NOMO-1 treated with DMSO at 0.1 percent for 48 hours (cell line): ENCODE results near the gene CTNNA3.

Experiments used
- DNase-seq: peaks from one replicate; lab custom pipeline; 2025; ENCODE audit not compliant: unreplicated experiment; lab: John Stamatoyannopoulos, UW

CTNNA3 gene

GRCh38 chr10:66910671-66911070 is 785.3 kb downstream of the CTNNA3 start:
- no peak for DNase-seq

GRCh38 chr10:66892871-66893270 is 803.1 kb downstream of the CTNNA3 start:
- no peak for DNase-seq

DNA sequence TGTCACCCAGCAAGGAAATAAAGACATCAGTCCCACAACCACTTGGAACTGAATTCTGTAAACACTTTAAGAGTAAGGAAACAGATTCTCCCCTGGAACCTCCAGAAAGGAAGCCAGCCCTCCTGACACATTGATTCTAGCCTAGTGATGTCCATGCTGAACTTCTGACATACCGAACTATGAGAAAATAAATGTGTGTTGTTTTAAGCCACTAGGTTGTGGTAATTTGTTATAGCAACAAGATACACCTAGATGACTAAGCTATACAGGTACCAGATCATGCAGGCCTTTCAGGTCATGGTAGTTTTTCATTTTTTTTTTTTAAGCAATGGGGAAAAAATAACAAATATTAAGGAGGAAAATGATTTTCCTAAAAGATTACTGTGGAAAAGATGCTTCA is 807.8 kb downstream of the CTNNA3 start:
- no peak for DNase-seq

- no peak for DNase-seq
Measured at GRCh38 chr10:66886848-66887247, 809.1 kb downstream of the CTNNA3 start.

DNA sequence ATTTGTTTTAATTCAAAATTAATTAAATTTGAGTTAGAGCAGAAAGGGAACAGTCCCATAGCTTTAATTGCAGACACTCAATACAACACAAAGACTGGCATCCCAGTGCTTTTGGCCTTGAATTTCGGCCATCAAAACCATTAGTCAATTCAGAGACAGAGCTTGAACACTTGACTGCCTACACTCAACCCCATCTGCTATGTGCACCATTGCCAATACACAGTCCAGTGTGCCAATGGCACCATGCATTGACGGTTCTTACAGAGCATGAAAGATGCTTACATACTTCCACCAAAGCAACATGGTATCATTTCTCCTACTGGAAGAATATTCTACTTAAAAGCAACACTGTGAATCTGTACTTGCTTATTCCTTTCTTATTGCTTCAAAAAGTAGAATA is 813.7 kb downstream of the CTNNA3 start:
- DNase-seq, result no peak

DNA sequence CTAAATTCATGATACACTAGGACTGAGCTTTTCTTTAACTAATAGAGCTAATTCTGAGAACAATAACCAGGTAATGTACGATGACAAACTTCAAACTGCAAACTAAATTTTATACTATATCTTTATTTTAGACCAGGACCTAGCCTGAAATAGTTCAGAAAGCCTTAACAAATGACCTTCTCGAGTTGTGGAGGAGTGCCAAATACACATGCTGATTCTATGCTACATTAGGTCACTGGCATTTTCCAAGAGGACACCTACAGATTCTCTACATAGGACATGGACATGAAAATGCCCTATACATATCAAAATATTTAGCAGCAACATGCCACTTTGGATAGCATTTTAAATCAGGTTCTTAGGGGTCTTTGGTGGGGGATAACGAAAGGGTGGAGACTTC is 814.2 kb downstream of the CTNNA3 start:
- DNase-seq, result no peak

- DNase-seq, result no peak
Measured at GRCh38 chr10:66880826-66881225, 815.2 kb downstream of the CTNNA3 start.

DNA sequence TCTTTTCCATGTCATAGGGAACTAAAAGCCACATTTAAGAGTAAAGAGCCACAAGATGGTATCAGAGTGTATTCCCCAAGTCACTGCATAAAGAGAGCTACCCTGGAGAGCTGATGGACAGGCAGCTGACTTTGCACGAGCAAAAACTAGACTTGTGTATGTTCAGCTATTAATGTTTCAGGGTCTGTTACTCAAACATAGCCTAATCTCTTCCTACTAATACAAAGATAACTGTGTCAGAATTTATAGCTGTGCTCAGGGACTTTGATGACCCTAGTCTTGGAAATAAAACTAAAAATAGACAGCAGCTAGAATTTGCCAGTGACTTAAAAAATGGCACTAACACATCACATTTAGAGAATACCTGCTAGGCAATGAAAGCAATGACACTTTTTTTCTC is 815.7 kb downstream of the CTNNA3 start:
- no peak for DNase-seq

DNA sequence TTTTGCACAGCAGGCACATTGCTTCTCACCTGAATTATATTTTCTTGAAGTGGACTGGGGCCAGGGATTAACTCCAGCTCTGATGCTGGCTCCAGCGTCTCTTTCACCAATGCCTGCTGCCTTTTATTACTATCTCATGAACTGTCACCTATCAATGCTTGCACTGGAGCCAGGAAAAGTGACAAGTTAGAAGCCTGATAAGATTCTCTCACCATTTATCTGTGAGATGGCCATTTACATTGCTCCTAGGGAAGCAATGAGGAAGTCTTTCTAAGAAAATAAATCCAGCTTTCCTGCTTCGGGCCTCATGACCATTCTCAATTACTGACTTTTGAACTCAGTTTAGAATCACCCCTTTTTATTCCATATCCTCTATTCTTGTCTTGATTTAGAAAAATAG is 818.6 kb downstream of the CTNNA3 start:
- DNase-seq, result no peak

GRCh38 chr10:66869635-66870034 is 826.4 kb downstream of the CTNNA3 start:
- DNase-seq, result no peak

GRCh38 chr10:66862687-66863258 is 833.2 kb downstream of the CTNNA3 start:
- DNase-seq, result no peak

DNA sequence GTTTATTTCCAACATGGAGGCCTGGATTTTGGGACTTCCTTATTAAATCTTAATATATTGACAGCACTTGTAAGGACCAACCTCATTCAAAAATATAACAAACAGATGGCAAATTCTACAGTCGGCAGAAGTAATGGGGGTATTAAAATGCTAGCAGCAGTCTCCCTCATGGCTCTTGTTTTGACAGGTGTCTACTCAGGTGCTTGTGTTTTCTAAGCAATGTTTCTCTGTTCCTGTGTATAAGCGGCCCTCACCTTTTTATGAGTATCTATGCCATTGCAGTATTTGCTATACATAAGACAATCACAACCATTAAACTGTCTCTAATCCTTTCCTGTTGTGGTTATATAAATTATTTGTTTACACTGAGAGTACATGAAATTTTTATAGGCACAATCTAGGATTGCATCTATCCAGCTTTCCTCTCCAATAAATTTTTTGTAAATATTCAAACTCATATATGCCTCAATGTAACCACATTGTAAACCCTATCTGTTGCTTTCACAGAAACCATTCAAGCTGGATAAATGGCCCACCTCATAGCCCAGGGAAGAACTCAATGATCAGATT is 835.5 kb downstream of the CTNNA3 start:
- DNase-seq, result no peak

- no peak for DNase-seq
Measured at GRCh38 chr10:66852811-66853210, 843.2 kb downstream of the CTNNA3 start.

GRCh38 chr10:66848856-66849255 is 847.1 kb downstream of the CTNNA3 start:
- no peak for DNase-seq

- no peak for DNase-seq
Measured at GRCh38 chr10:66844176-66844942, 851.6 kb downstream of the CTNNA3 start.

DNA sequence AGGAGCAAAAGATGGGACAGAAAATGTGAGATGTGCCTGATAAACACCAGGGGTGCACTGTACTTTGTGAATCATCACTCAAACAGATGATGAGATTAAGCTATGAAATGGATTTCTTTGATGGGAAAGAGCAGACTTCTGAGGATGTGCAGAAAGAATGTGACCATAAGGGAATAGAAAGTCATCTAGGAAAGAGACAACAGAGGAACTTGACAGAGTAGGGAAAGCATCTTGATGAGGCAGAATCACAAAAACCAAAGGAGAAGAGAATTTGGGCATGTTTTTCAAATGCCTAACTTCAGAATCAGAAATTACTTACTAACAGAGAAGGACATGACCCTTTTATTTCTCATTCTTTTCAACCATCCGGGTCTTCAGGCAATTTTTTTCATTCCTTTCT is 852.6 kb downstream of the CTNNA3 start:
- DNase-seq, result no peak

GRCh38 chr10:66842867-66843266 is 853.1 kb downstream of the CTNNA3 start:
- DNase-seq, result no peak

DNA sequence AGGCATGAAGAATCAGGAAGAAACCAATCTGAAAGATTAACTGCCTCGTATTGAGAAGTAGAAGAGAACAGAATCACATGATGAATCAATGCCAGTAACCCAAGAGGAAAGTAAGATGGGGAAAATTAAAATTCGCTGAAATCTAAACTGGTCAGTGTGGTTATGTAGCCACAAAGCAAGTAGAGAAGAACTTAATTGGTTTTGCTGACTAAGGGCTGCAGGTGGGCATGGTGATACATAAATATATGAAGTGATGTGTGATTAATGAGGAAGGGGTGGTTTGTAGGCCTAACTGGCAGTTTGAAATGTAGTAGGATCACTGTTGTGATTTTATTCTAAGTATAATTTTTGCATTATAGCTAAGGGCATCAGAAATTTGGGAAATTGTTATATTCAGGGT is 853.6 kb downstream of the CTNNA3 start:
- no peak for DNase-seq

GRCh38 chr10:66838656-66839055 is 857.3 kb downstream of the CTNNA3 start:
- no peak for DNase-seq

DNA sequence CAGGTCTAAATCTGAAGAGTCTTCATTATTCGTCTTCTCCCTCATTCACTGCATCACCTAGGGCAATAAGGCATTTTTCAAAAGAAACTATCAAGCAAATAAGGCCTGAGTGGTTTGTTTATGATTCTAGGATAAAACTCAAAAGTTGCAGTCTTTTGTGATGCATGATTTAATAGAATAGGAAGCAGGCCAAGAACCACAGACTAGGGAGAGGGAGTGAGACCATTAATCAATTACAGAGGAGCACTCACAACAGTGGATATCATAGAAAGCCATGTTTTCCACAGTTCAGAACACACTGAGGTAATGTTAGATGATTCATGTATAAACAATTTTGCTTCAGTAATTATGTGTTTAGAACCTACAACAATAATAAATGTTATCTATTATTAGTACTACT is 858.0 kb downstream of the CTNNA3 start:
- no peak for DNase-seq

GRCh38 chr10:66837335-66837734 is 858.7 kb downstream of the CTNNA3 start:
- no peak for DNase-seq

GRCh38 chr10:66836771-66837170 is 859.2 kb downstream of the CTNNA3 start:
- no peak for DNase-seq

- DNase-seq, result no peak
Measured at GRCh38 chr10:66836057-66836456, 859.9 kb downstream of the CTNNA3 start.
